ENCODE data around the gene LYSMD1. TPM values are rescaled to one million over a fixed set of nuclear protein-coding genes. Genes with fewer than 3 reads are reported as not detected.
A peak's percentile ranks its signal among the peaks of the same experiment; 100 is the strongest.

Gene LYSMD1
- total and polyA plus RNA-seq, 9 donors: 12.6 to 20.3 (median 14.3) TPM

DNA sequence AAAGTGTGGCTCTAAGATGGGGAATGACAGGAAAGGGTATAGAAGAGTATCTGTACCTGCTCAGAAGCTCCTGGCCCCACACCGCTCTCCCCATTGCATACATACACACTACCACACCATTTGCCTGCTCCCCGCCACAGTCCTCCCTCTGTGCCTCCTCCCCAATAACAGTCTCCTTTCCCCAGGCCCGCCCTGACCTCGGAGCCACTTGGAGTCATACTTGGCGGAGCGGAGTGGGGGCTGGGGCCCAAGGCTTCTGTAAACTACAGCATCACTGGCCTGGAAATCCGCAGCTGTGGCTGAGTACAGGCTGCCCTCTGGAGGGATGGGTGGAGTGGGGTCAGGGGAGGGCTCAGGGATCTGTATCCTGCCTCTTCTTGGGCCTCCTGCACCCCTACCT lies 27.9 kb downstream of the LYSMD1 start:
- TF ChIP-seq EP300 (IDR thresholded peaks at IDR 0.05): no peak
- no peak for TF ChIP-seq CTCF (IDR thresholded peaks at IDR 0.05)
- TF ChIP-seq POLR2A (IDR thresholded peaks at IDR 0.05): no peak
- Histone ChIP-seq H3K27ac (no peak overlapping the region), H3K27me3 (no peaks in the 10 kb centered on the region), H3K4me3 (no peak overlapping the region), H3K36me3 (no peaks in the 10 kb centered on the region), H3K4me1 (ENCODE audit: insufficient read depth) (no peaks in the 10 kb centered on the region), H3K9me3 (no peaks in the 10 kb centered on the region)
- intact Hi-C loops (cut with DNase I): no loop called here
- DNase-seq: no peak
- 92 to 94% (median 93%) methylated on average over 7 of the region's 7 CpGs for WGBS, 3 donors

GRCh38 chr1:151135433-151136385 lies 30.0 kb downstream of the LYSMD1 start:
- H3K27ac ChIP-seq: no peak overlapping the region
- intact Hi-C loops (cut with DNase I): no loop called here
- DNase-seq: no peak
- 77 to 88% (median 85%) methylated on average over 12 of the region's 12 CpGs for WGBS, 3 donors
- no peaks in the 10 kb centered on the region for H3K36me3 ChIP-seq
- no peaks in the 10 kb centered on the region for H3K9me3 ChIP-seq
- H3K27me3 ChIP-seq: no peaks in the 10 kb centered on the region
- TF ChIP-seq POLR2A (IDR thresholded peaks at IDR 0.05) (no peak), CTCF (IDR thresholded peaks at IDR 0.05) (no peak), EP300 (IDR thresholded peaks at IDR 0.05) (no peak)
- H3K4me1 ChIP-seq (ENCODE audit: insufficient read depth): no peaks in the 10 kb centered on the region
- no peak overlapping the region for H3K4me3 ChIP-seq

DNA sequence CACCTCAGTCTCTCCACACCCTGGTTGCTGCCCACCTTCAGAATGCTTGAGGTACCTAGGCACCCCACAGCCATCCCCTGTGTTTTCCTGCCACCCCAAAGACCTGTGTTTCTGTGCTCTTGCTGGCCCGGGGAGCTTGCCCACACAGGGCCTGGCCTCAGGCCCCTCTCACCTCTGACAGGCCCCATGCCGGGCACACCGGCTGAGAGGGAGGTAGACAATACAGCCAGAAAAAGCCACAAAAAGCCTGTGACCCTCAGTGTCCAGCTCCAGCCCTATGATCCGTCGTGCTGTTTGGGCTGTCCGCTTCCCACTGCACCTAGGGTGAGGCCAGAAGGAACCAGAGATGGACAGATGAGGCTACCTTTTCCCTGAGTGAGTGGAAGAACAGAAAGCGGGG lies 30.7 kb downstream of the LYSMD1 start:
- Histone ChIP-seq H3K27ac (no peak overlapping the region), H3K4me1 (ENCODE audit: insufficient read depth) (no peaks in the 10 kb centered on the region), H3K27me3 (no peaks in the 10 kb centered on the region), H3K4me3 (no peak overlapping the region), H3K36me3 (no peaks in the 10 kb centered on the region), H3K9me3 (no peaks in the 10 kb centered on the region)
- no peak for TF ChIP-seq EP300 (IDR thresholded peaks at IDR 0.05)
- TF ChIP-seq CTCF (IDR thresholded peaks at IDR 0.05): no peak
- TF ChIP-seq POLR2A (IDR thresholded peaks at IDR 0.05): no peak
- WGBS, 3 donors: 92 to 94% (median 94%) methylated on average over 7 of the region's 7 CpGs
- intact Hi-C loops (cut with DNase I): no loop called here
- peak in 1 of 5 donors; percentile 18 for DNase-seq

- WGBS, 3 donors: 87 to 92% (median 88%) methylated on average over 3 of the region's 3 CpGs
- no peaks in the 10 kb centered on the region for H3K9me3 ChIP-seq
- H3K36me3 ChIP-seq: no peaks in the 10 kb centered on the region
Observed at GRCh38 chr1:151134396-151134795, 31.3 kb downstream of the LYSMD1 start.

More at GRCh38 chr1:151134396-151134795, 31.3 kb downstream of the LYSMD1 start:
- no peak overlapping the region for H3K4me3 ChIP-seq
- no peaks in the 10 kb centered on the region for H3K27me3 ChIP-seq
- no peak overlapping the region for H3K27ac ChIP-seq
- intact Hi-C loops (cut with DNase I): no loop called here
- peak in 1 of 5 donors; percentile 26 for DNase-seq
- TF ChIP-seq CTCF (IDR thresholded peaks at IDR 0.05) (no peak), EP300 (IDR thresholded peaks at IDR 0.05) (no peak), POLR2A (IDR thresholded peaks at IDR 0.05) (no peak)
- no peaks in the 10 kb centered on the region for H3K4me1 ChIP-seq (ENCODE audit: insufficient read depth)
